ENCODE measurements around the gene APOBEC3F. TPM values are rescaled to one million over a fixed set of nuclear protein-coding genes. Genes with fewer than 3 reads are reported as not detected.
"Not testable (repeated sequence)": the region's sequence is repeated elsewhere in the genome, so short reads cannot be mapped to it uniquely, and the experiment has no call there.

APOBEC3F gene
- total RNA-seq, 1 experiment from 2014 or later, result 1.4 TPM

- Mint-ChIP-seq H3K9me3 (ENCODE audit: unreplicated experiment) (no peaks in the 10 kb centered on the region), H3K4me1 (ENCODE audit: insufficient read depth, unreplicated experiment) (no peaks in the 10 kb centered on the region), H3K27ac (ENCODE audit: low read depth, unreplicated experiment) (no peak overlapping the region), H3K27me3 (ENCODE audit: insufficient read depth, unreplicated experiment) (no peaks in the 10 kb centered on the region), H3K36me3 (ENCODE audit: insufficient read depth, unreplicated experiment) (no peaks in the 10 kb centered on the region), H3K4me3 (ENCODE audit: unreplicated experiment) (no peak overlapping the region)
- ChIA-PET POLR2A (interaction anchor here (0.7 kb wide), 1 partner anchor 927 kb away, joined by 3 read pairs; no protein-coding TSS in a partner anchor), CTCF (no interaction called here)
- intact Hi-C loops (cut with micrococcal nuclease), result no loop called here
- no TSS peak for BruUV-seq (replicated peaks)
- no peak for TF ChIP-seq CTCF (IDR thresholded peaks at IDR 0.05; ENCODE audit: unreplicated experiment)
- DNase-seq (ENCODE audit: unreplicated experiment), result no peak
Measured at GRCh38 chr22:39041908-39042307, 1.2 kb downstream of the APOBEC3F start.

GRCh38 chr22:39043063-39043462 lies 2.4 kb downstream of the APOBEC3F start:
- BruUV-seq (replicated peaks); H3K27ac Mint-ChIP-seq (ENCODE audit: low read depth, unreplicated experiment): not testable (repeated sequence)

GRCh38 chr22:39045136-39045535 lies 4.5 kb downstream of the APOBEC3F start:
- H3K4me3 Mint-ChIP-seq (ENCODE audit: unreplicated experiment); DNase-seq (ENCODE audit: unreplicated experiment); intact Hi-C loops (cut with micrococcal nuclease); H3K9me3 Mint-ChIP-seq (ENCODE audit: unreplicated experiment); H3K36me3 Mint-ChIP-seq (ENCODE audit: insufficient read depth, unreplicated experiment); H3K27ac Mint-ChIP-seq (ENCODE audit: low read depth, unreplicated experiment); POLR2A ChIA-PET; BruUV-seq (replicated peaks); H3K4me1 Mint-ChIP-seq (ENCODE audit: insufficient read depth, unreplicated experiment); CTCF ChIA-PET; H3K27me3 Mint-ChIP-seq (ENCODE audit: insufficient read depth, unreplicated experiment): not testable (repeated sequence)

More at GRCh38 chr22:39043063-39043462, 2.4 kb downstream of the APOBEC3F start:
- intact Hi-C loops (cut with micrococcal nuclease); H3K27me3 Mint-ChIP-seq (ENCODE audit: insufficient read depth, unreplicated experiment); POLR2A ChIA-PET; DNase-seq (ENCODE audit: unreplicated experiment); H3K4me3 Mint-ChIP-seq (ENCODE audit: unreplicated experiment); H3K9me3 Mint-ChIP-seq (ENCODE audit: unreplicated experiment); H3K36me3 Mint-ChIP-seq (ENCODE audit: insufficient read depth, unreplicated experiment); H3K4me1 Mint-ChIP-seq (ENCODE audit: insufficient read depth, unreplicated experiment): not testable (repeated sequence)
- CTCF ChIA-PET, result interaction anchor here (0.6 kb wide), 1 partner anchor 9 kb away, joined by 4 read pairs; no protein-coding TSS in a partner anchor

- intact Hi-C loops (cut with micrococcal nuclease); BruUV-seq (replicated peaks); H3K27ac Mint-ChIP-seq (ENCODE audit: low read depth, unreplicated experiment); H3K27me3 Mint-ChIP-seq (ENCODE audit: insufficient read depth, unreplicated experiment); DNase-seq (ENCODE audit: unreplicated experiment); H3K4me1 Mint-ChIP-seq (ENCODE audit: insufficient read depth, unreplicated experiment); H3K36me3 Mint-ChIP-seq (ENCODE audit: insufficient read depth, unreplicated experiment); POLR2A ChIA-PET; H3K9me3 Mint-ChIP-seq (ENCODE audit: unreplicated experiment); H3K4me3 Mint-ChIP-seq (ENCODE audit: unreplicated experiment): not testable (repeated sequence)
- CTCF ChIA-PET, result interaction anchor here (0.7 kb wide), 1 partner anchor 64 kb away, joined by 3 read pairs; no protein-coding TSS in a partner anchor
Measured at GRCh38 chr22:39049486-39049885, 8.8 kb downstream of the APOBEC3F start.

- H3K9me3 Mint-ChIP-seq (ENCODE audit: unreplicated experiment); POLR2A ChIA-PET; H3K27ac Mint-ChIP-seq (ENCODE audit: low read depth, unreplicated experiment); intact Hi-C loops (cut with micrococcal nuclease); BruUV-seq (replicated peaks); DNase-seq (ENCODE audit: unreplicated experiment); H3K36me3 Mint-ChIP-seq (ENCODE audit: insufficient read depth, unreplicated experiment); H3K4me3 Mint-ChIP-seq (ENCODE audit: unreplicated experiment); H3K4me1 Mint-ChIP-seq (ENCODE audit: insufficient read depth, unreplicated experiment); H3K27me3 Mint-ChIP-seq (ENCODE audit: insufficient read depth, unreplicated experiment): not testable (repeated sequence)
- CTCF ChIA-PET, result interaction anchor here (0.6 kb wide), 1 partner anchor 9 kb away, joined by 4 read pairs; no protein-coding TSS in a partner anchor
Measured at GRCh38 chr22:39051844-39052495, 11.3 kb downstream of the APOBEC3F start.

- no peak for TF ChIP-seq CTCF (IDR thresholded peaks at IDR 0.05; ENCODE audit: unreplicated experiment)
- DNase-seq (ENCODE audit: unreplicated experiment), result no peak
- no peaks in the 10 kb centered on the region for H3K4me1 Mint-ChIP-seq (ENCODE audit: insufficient read depth, unreplicated experiment)
- BruUV-seq (replicated peaks), result no TSS peak
- ChIA-PET POLR2A (no interaction called here), CTCF (no interaction called here)
- intact Hi-C loops (cut with micrococcal nuclease), result no loop called here
- no peak overlapping the region for H3K4me3 Mint-ChIP-seq (ENCODE audit: unreplicated experiment)
- no peaks in the 10 kb centered on the region for H3K27me3 Mint-ChIP-seq (ENCODE audit: insufficient read depth, unreplicated experiment)
- H3K36me3 Mint-ChIP-seq (ENCODE audit: insufficient read depth, unreplicated experiment), result peaks cover 3% of the 10 kb centered on the region
- no peaks in the 10 kb centered on the region for H3K9me3 Mint-ChIP-seq (ENCODE audit: unreplicated experiment)
- H3K27ac Mint-ChIP-seq (ENCODE audit: low read depth, unreplicated experiment), result no peak overlapping the region
Measured at GRCh38 chr22:39055658-39056057, 15.0 kb downstream of the APOBEC3F start.

- intact Hi-C loops (cut with micrococcal nuclease); H3K9me3 Mint-ChIP-seq (ENCODE audit: unreplicated experiment); H3K36me3 Mint-ChIP-seq (ENCODE audit: insufficient read depth, unreplicated experiment); DNase-seq (ENCODE audit: unreplicated experiment); H3K4me3 Mint-ChIP-seq (ENCODE audit: unreplicated experiment); H3K27me3 Mint-ChIP-seq (ENCODE audit: insufficient read depth, unreplicated experiment); H3K27ac Mint-ChIP-seq (ENCODE audit: low read depth, unreplicated experiment); POLR2A ChIA-PET; BruUV-seq (replicated peaks); H3K4me1 Mint-ChIP-seq (ENCODE audit: insufficient read depth, unreplicated experiment): not testable (repeated sequence)
- CTCF ChIA-PET, result interaction anchor here (0.6 kb wide), 2 partner anchors 180 to 241 kb away, joined by 3 read pairs; no protein-coding TSS in a partner anchor
Measured at GRCh38 chr22:39061290-39061689, 20.6 kb downstream of the APOBEC3F start.

- POLR2A ChIA-PET; intact Hi-C loops (cut with micrococcal nuclease); BruUV-seq (replicated peaks): not testable (repeated sequence)
Measured at GRCh38 chr22:39061951-39062350, 21.3 kb downstream of the APOBEC3F start.

More at GRCh38 chr22:39061951-39062350, 21.3 kb downstream of the APOBEC3F start:
- not testable (repeated sequence) for H3K27me3 Mint-ChIP-seq (ENCODE audit: insufficient read depth, unreplicated experiment); DNase-seq (ENCODE audit: unreplicated experiment); H3K4me1 Mint-ChIP-seq (ENCODE audit: insufficient read depth, unreplicated experiment); H3K27ac Mint-ChIP-seq (ENCODE audit: low read depth, unreplicated experiment); H3K4me3 Mint-ChIP-seq (ENCODE audit: unreplicated experiment); H3K36me3 Mint-ChIP-seq (ENCODE audit: insufficient read depth, unreplicated experiment); H3K9me3 Mint-ChIP-seq (ENCODE audit: unreplicated experiment)
- CTCF ChIA-PET, result interaction anchor here (0.6 kb wide), 2 partner anchors 181 to 242 kb away, joined by 3 read pairs; no protein-coding TSS in a partner anchor
